Islet precursor cell (in vitro differentiated cells): Measurements from ENCODE around the gene IER5.
A peak's percentile ranks its signal among the peaks of the same experiment; 100 is the strongest.
"Not testable (repeated sequence)": the region's sequence is repeated elsewhere in the genome, so short reads cannot be mapped to it uniquely, and the experiment has no call there.

Source experiments
- DNase-seq: peaks from one replicate; pipeline ENCODE4 v3.0.0-alpha.2; 2018

Gene IER5

GRCh38 chr1:181088079-181089016 lies at the start of gene IER5:
IER5 (plus strand) TSS chr1:181088700; CDS start chr1:181088903, 203 bp downstream.
- DNase-seq, result peak; percentile 98

GRCh38 chr1:181040284-181040865 lies 48.1 kb upstream of the IER5 start:
- no peak for DNase-seq

- DNase-seq, result no peak
Observed at GRCh38 chr1:181043025-181043888, 45.2 kb upstream of the IER5 start.

GRCh38 chr1:181044449-181044966 lies 44.0 kb upstream of the IER5 start:
- DNase-seq, result peak; percentile 81

GRCh38 chr1:181045946-181046345 lies 42.6 kb upstream of the IER5 start:
- DNase-seq, result not testable (repeated sequence)

- no peak for DNase-seq
Observed at GRCh38 chr1:181049378-181049777, 39.1 kb upstream of the IER5 start.

GRCh38 chr1:181050922-181051321 lies 37.6 kb upstream of the IER5 start:
- DNase-seq, result no peak

GRCh38 chr1:181056560-181056959 lies 31.9 kb upstream of the IER5 start:
- DNase-seq, result no peak

GRCh38 chr1:181057079-181057478 lies 31.4 kb upstream of the IER5 start:
- no peak for DNase-seq

- no peak for DNase-seq
Observed at GRCh38 chr1:181059435-181059834, 29.1 kb upstream of the IER5 start.

- DNase-seq, result no peak
Observed at GRCh38 chr1:181060066-181060465, 28.4 kb upstream of the IER5 start.

- DNase-seq, result not testable (repeated sequence)
Observed at GRCh38 chr1:181060947-181061346, 27.6 kb upstream of the IER5 start.

GRCh38 chr1:181061487-181061886 lies 27.0 kb upstream of the IER5 start:
- no peak for DNase-seq

GRCh38 chr1:181061891-181062835 lies 26.3 kb upstream of the IER5 start:
- no peak for DNase-seq

- no peak for DNase-seq
Observed at GRCh38 chr1:181062836-181063428, 25.6 kb upstream of the IER5 start.

GRCh38 chr1:181064011-181064623 lies 24.4 kb upstream of the IER5 start:
- DNase-seq, result peak; percentile 61

- no peak for DNase-seq
Observed at GRCh38 chr1:181064702-181065101, 23.8 kb upstream of the IER5 start.

- DNase-seq, result no peak
Observed at GRCh38 chr1:181073638-181074037, 14.9 kb upstream of the IER5 start.

- no peak for DNase-seq
Observed at GRCh38 chr1:181075766-181076350, 12.6 kb upstream of the IER5 start.

GRCh38 chr1:181076852-181077251 lies 11.6 kb upstream of the IER5 start:
- no peak for DNase-seq
